H9 (cell line): Measurements from ENCODE around the gene ADAMTS5. TPM values are rescaled to one million over a fixed set of nuclear protein-coding genes. Genes with fewer than 3 reads are reported as not detected.

Experiments used
- DNase-seq: peaks from one replicate; pipeline ENCODE4 v3.0.0-alpha.2; 2017
- H2AFZ ChIP-seq: one replicate; pipeline ENCODE4 v1.6.1; 2013; ENCODE audit warnings: mild to moderate bottlenecking, low read length, control low read depth, moderate library complexity
- H2AK5ac ChIP-seq: 2 replicates; pipeline ENCODE4 v1.6.1; 2013; ENCODE audit warnings: low read length, control low read depth, mixed read lengths; ENCODE audit not compliant: insufficient read length
- H2BK120ac ChIP-seq: one replicate; pipeline ENCODE4 v1.6.1; 2013; ENCODE audit warnings: low read depth, mild to moderate bottlenecking, low read length, control low read depth, inconsistent platforms; ENCODE audit not compliant: poor library complexity, severe bottlenecking
- H2BK12ac ChIP-seq: 2 replicates; pipeline ENCODE4 v1.6.1; 2013; ENCODE audit warnings: low read length, control low read depth, mixed read lengths, low read depth; ENCODE audit not compliant: insufficient read length
- H2BK15ac ChIP-seq: 2 replicates; pipeline ENCODE4 v1.6.1; 2013; ENCODE audit warnings: low read depth, low read length, control low read depth
- H2BK20ac ChIP-seq: one replicate; pipeline ENCODE4 v1.6.1; 2013; ENCODE audit warnings: low read depth, mild to moderate bottlenecking, low read length, control low read depth, inconsistent platforms; ENCODE audit not compliant: poor library complexity, severe bottlenecking
- H2BK5ac ChIP-seq: 2 replicates; pipeline ENCODE4 v1.6.1; 2013; ENCODE audit warnings: low read length, control low read depth, mixed read lengths; ENCODE audit not compliant: insufficient read length
- H3K14ac ChIP-seq: 2 replicates; pipeline ENCODE4 v1.6.1; 2013; ENCODE audit warnings: low read length, control low read depth; ENCODE audit not compliant: insufficient read depth
- H3K18ac ChIP-seq: 2 replicates; pipeline ENCODE4 v1.6.1; 2013; ENCODE audit warnings: low read depth, mild to moderate bottlenecking, mixed read lengths, low read length, control low read depth; ENCODE audit not compliant: insufficient read length
- H3K23ac ChIP-seq: 2 replicates; pipeline ENCODE4 v1.6.1; 2013; ENCODE audit warnings: low read length, control low read depth, mixed read lengths, low read depth; ENCODE audit not compliant: insufficient read length
- H3K23me2 ChIP-seq: 2 replicates; pipeline ENCODE4 v1.6.1; 2013; ENCODE audit warnings: low read depth, mild to moderate bottlenecking, mixed read lengths, low read length, control low read depth; ENCODE audit not compliant: insufficient read length, poor library complexity, severe bottlenecking
- H3K27ac ChIP-seq: 2 replicates; pipeline ENCODE4 v1.5.1; 2013; ENCODE audit warnings: low read length, control low read depth, mixed read lengths, low read depth; ENCODE audit not compliant: insufficient read length
- H3K27me3 ChIP-seq: 2 replicates; pipeline ENCODE4 v1.6.1; 2013; ENCODE audit warnings: low read length, control low read depth, inconsistent platforms; ENCODE audit not compliant: insufficient read depth
- H3K4ac ChIP-seq: 2 replicates; pipeline ENCODE4 v1.6.1; 2013; ENCODE audit warnings: low read depth, mild to moderate bottlenecking, control low read depth, inconsistent platforms, low read length, moderate library complexity
- H3K4me1 ChIP-seq: 2 replicates; pipeline ENCODE4 v1.6.1; 2013; ENCODE audit warnings: low read length, control low read depth, inconsistent platforms; ENCODE audit not compliant: insufficient read depth
- H3K4me2 ChIP-seq: 2 replicates; pipeline ENCODE4 v1.6.1; 2013; ENCODE audit warnings: low read length, control low read depth, mixed read lengths; ENCODE audit not compliant: insufficient read length, insufficient read depth
- H3K56ac ChIP-seq: 2 replicates; pipeline ENCODE4 v1.6.1; 2013; ENCODE audit warnings: low read depth, mild to moderate bottlenecking, mixed read lengths, low read length, control low read depth; ENCODE audit not compliant: insufficient read length
- H3K79me1 ChIP-seq: 2 replicates; pipeline ENCODE4 v1.6.1; 2013; ENCODE audit warnings: low read depth, mild to moderate bottlenecking, moderate library complexity, low read length, control low read depth, inconsistent platforms; ENCODE audit not compliant: insufficient read depth, poor library complexity, severe bottlenecking
- H3K79me2 ChIP-seq: 2 replicates; pipeline ENCODE4 v1.6.1; 2013; ENCODE audit warnings: low read length, control low read depth, inconsistent platforms; ENCODE audit not compliant: insufficient read depth
- H3K9ac ChIP-seq: 2 replicates; pipeline ENCODE4 v1.6.1; 2013; ENCODE audit warnings: low read length, control low read depth, mixed read lengths; ENCODE audit not compliant: insufficient read length; ENCODE audit errors: extremely low read depth
- H3K9me3 ChIP-seq: one replicate; pipeline ENCODE4 v1.6.1; 2013; ENCODE audit warnings: low read depth, low read length, inconsistent platforms; ENCODE audit not compliant: control insufficient read depth
- H3T11ph ChIP-seq: one replicate; pipeline ENCODE4 v1.6.1; 2013; ENCODE audit warnings: mild to moderate bottlenecking, low read length, control low read depth, inconsistent platforms
- H4K20me1 ChIP-seq: one replicate; pipeline ENCODE4 v1.6.1; 2013; ENCODE audit not compliant: control insufficient read depth, insufficient read length, insufficient read depth
- H4K5ac ChIP-seq: 2 replicates; pipeline ENCODE4 v1.6.1; 2013; ENCODE audit warnings: low read depth, mild to moderate bottlenecking, mixed read lengths, low read length, control low read depth; ENCODE audit not compliant: insufficient read length
- H4K8ac ChIP-seq: replicated peaks from 2 replicates; pipeline ENCODE4 v1.6.1; 2013; ENCODE audit warnings: low read length, control low read depth, mixed read lengths, low read depth; ENCODE audit not compliant: insufficient read length
- H4K91ac ChIP-seq: 2 replicates; pipeline ENCODE4 v1.6.1; 2013; ENCODE audit warnings: low read depth, mild to moderate bottlenecking, moderate library complexity, mixed read lengths, low read length, control low read depth; ENCODE audit not compliant: insufficient read length
- H3K27ac Mint-ChIP-seq, 3 experiments: 2 replicates in 2 of 3; 3 replicates in 1 of 3; pipeline ENCODE4 v1.8.0; 2020 to 2021; ENCODE audit warnings: mixed read lengths in 3 of 3, mild to moderate bottlenecking in 1 of 3, moderate library complexity in 1 of 3
- H3K27me3 Mint-ChIP-seq: 2 replicates; pipeline ENCODE4 v1.8.0; 2021; ENCODE audit warnings: low read depth, mild to moderate bottlenecking, moderate library complexity, mixed read lengths
- H3K36me3 Mint-ChIP-seq, 3 experiments: 2 replicates in 2 of 3; 3 replicates in 1 of 3; pipeline ENCODE4 v1.8.0; 2020 to 2021; ENCODE audit warnings: low read depth in 3 of 3, mixed read lengths in 3 of 3; ENCODE audit not compliant: insufficient read depth in 1 of 3
- H3K4me1 Mint-ChIP-seq, 2 experiments: 2 replicates each; pipeline ENCODE4 v1.8.0; 2020; ENCODE audit warnings: mixed read lengths in 2 of 2
- H3K4me3 Mint-ChIP-seq, 2 experiments: 2 replicates in 1 of 2; 3 replicates in 1 of 2; pipeline ENCODE4 v1.8.0; 2020 to 2021; ENCODE audit warnings: mild to moderate bottlenecking in 2 of 2, mixed read lengths in 2 of 2, moderate library complexity in 1 of 2
- H3K9me3 Mint-ChIP-seq, 2 experiments: 2 replicates in 1 of 2; 3 replicates in 1 of 2; pipeline ENCODE4 v1.8.0; 2020; ENCODE audit warnings: mild to moderate bottlenecking in 2 of 2, mixed read lengths in 2 of 2, moderate library complexity in 1 of 2
- CTCF ChIP-seq: fragments of 200-600 bp; sonication (generic); conservative IDR thresholded peaks from 3 replicates; pipeline ENCODE4 v1.8.0; 2021; ENCODE audit warnings: antibody characterized with exemption, mild to moderate bottlenecking
- WGBS: extraction: QIAGEN DNeasy Blood & Tissue Kit; methylation state at CpG from one replicate; pipeline ENCODE4 v1.1.7; 2013; ENCODE audit warnings: missing lambda C conversion rate, low lambda C conversion rate, mixed read lengths; ENCODE audit not compliant: insufficient read length; ENCODE audit errors: extremely low coverage; 5-methylcytosine and 5-hydroxymethylcytosine counted together
- total RNA-seq: library from RNA; stranded (reverse); gene quantifications from 2 replicates; pipeline ENCODE4 v1.2.1, GENCODE V29; 2021

Gene ADAMTS5
- total RNA-seq, 1 experiment from 2014 or later, result 0.90 TPM

DNA sequence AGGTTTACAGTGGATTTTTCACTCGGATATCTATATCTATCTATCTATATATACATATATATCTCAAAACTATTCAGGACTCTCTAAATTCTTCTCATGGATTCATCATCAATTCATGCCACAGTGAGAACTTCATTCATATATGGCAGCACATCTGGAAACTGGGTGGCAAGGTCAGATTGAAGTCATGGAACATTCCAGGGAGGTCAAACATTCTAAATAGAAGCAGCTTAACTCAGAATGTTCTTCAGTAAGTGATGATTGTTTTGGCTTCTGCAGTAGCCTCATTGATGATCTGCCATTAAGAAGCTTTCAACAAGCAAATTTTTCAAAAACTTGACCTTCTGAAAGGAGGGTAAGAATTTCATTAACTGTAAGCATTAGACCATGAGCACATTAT, 74.7 kb downstream of the ADAMTS5 start:
- Histone ChIP-seq H3K4me1 (no peaks in the 10 kb centered on the region), H2BK20ac (no peak overlapping the region), H2AFZ (no peak overlapping the region), H3K18ac (no peak overlapping the region), H2BK120ac (no peak overlapping the region), H3K9ac (no peak overlapping the region), H4K8ac (no peak overlapping the region), H2BK15ac (no peak overlapping the region), H3T11ph (no peak overlapping the region), H3K23ac (no peak overlapping the region), H3K27ac (no peak overlapping the region), H3K79me1 (no peaks in the 10 kb centered on the region), H3K23me2 (no peaks in the 10 kb centered on the region), H4K20me1 (no peaks in the 10 kb centered on the region), H3K79me2 (no peaks in the 10 kb centered on the region), H4K5ac (no peak overlapping the region), H3K4me2 (no peak overlapping the region), H2AK5ac (no peak overlapping the region), H3K56ac (no peak overlapping the region), H3K14ac (no peak overlapping the region), H4K91ac (no peak overlapping the region), H2BK5ac (no peak overlapping the region), H3K4ac (no peak overlapping the region), H3K9me3 (no peaks in the 10 kb centered on the region), H2BK12ac (no peak overlapping the region), H3K27me3 (no peaks in the 10 kb centered on the region)
- Mint-ChIP-seq H3K27me3 (no peaks in the 10 kb centered on the region), H3K9me3 (peaks cover under 1 to 3% of the 10 kb centered on the region in 2 experiments; a peak in 1 of 5 replicates), H3K27ac (no peak overlapping the region), H3K4me1 (peaks cover 0 to 1% of the 10 kb centered on the region in 2 experiments; a peak in 2 of 4 replicates), H3K36me3 (no peaks in the 10 kb centered on the region), H3K4me3 (no peak overlapping the region)
- no CpG with 5 or more reads among the region's 1 CpG for WGBS
- DNase-seq, result no peak
- TF ChIP-seq CTCF, result no peak
